GM23248 (cell line): ENCODE data around the gene EVC. TPM values are rescaled to one million over a fixed set of nuclear protein-coding genes. Genes with fewer than 3 reads are reported as not detected.

Source experiments
- DNase-seq: peaks from one replicate; pipeline ENCODE4 v3.0.0-alpha.2; 2015
- H2AFZ ChIP-seq: fragments of 200-600 bp; sonication (generic); 2 replicates; pipeline ENCODE4 v1.6.1; 2016; ENCODE audit warnings: antibody characterized with exemption
- H3F3A ChIP-seq: fragments of 200-600 bp; sonication (generic); 2 replicates; pipeline ENCODE4 v1.6.1; 2016; ENCODE audit warnings: mild to moderate bottlenecking, antibody characterized with exemption, mixed run types; ENCODE audit not compliant: insufficient read depth
- H3K27ac ChIP-seq: fragments of 200-600 bp; sonication (generic); 2 replicates; pipeline ENCODE4 v1.5.1; 2016; ENCODE audit warnings: mild to moderate bottlenecking
- H3K27me3 ChIP-seq: fragments of 200-600 bp; sonication (generic); replicated peaks from 2 replicates; pipeline ENCODE4 v1.6.1; 2016; ENCODE audit warnings: mild to moderate bottlenecking; ENCODE audit not compliant: insufficient read depth
- H3K36me3 ChIP-seq: fragments of 200-600 bp; sonication (generic); 2 replicates; pipeline ENCODE4 v1.6.1; 2016; ENCODE audit warnings: low read depth, mild to moderate bottlenecking
- H3K4me1 ChIP-seq: fragments of 200-600 bp; sonication (generic); 2 replicates; pipeline ENCODE4 v1.6.1; 2016; ENCODE audit warnings: mild to moderate bottlenecking; ENCODE audit not compliant: insufficient read depth
- H3K4me2 ChIP-seq: fragments of 200-600 bp; sonication (generic); one replicate; pipeline ENCODE4 v1.6.1; 2016; ENCODE audit warnings: mild to moderate bottlenecking; ENCODE audit not compliant: unreplicated experiment
- H3K4me3 ChIP-seq: fragments of 200-600 bp; sonication (generic); 2 replicates; pipeline ENCODE4 v1.5.1; 2016; ENCODE audit warnings: mild to moderate bottlenecking
- H3K79me2 ChIP-seq: fragments of 200-600 bp; sonication (generic); 2 replicates; pipeline ENCODE4 v1.6.1; 2016; ENCODE audit warnings: mild to moderate bottlenecking; ENCODE audit not compliant: insufficient read depth
- H3K9ac ChIP-seq: fragments of 200-600 bp; sonication (generic); 2 replicates; pipeline ENCODE4 v1.6.1; 2016; ENCODE audit warnings: mild to moderate bottlenecking
- H3K9me2 ChIP-seq: fragments of 200-600 bp; sonication (generic); 2 replicates; pipeline ENCODE4 v1.6.1; 2016; ENCODE audit warnings: mixed run types, mild to moderate bottlenecking, moderate library complexity; ENCODE audit not compliant: insufficient read depth
- H3K9me3 ChIP-seq: fragments of 200-600 bp; sonication (generic); one replicate; pipeline ENCODE4 v1.6.1; 2017; ENCODE audit warnings: low read depth
- H4K20me1 ChIP-seq: fragments of 200-600 bp; sonication (generic); 2 replicates; pipeline ENCODE4 v1.6.0; 2016; ENCODE audit not compliant: insufficient read depth
- EZH2 ChIP-seq: fragments of 200-600 bp; sonication (generic); IDR thresholded peaks from 2 replicates; pipeline ENCODE4 v1.6.1; 2018; ENCODE audit warnings: antibody characterized with exemption, mild to moderate bottlenecking; ENCODE audit not compliant: insufficient read depth, poor library complexity, severe bottlenecking
- EZH2phosphoT487 ChIP-seq: fragments of 200-600 bp; sonication (generic); IDR thresholded peaks from 2 replicates; pipeline ENCODE4 v1.6.1; 2018; ENCODE audit warnings: antibody characterized with exemption, moderate library complexity, mild to moderate bottlenecking, low read depth; ENCODE audit not compliant: insufficient read depth
- WGBS, 2 experiments: methylation state at CpG; one replicate each; pipeline ENCODE4 v1.1.6; 2015 to 2017; ENCODE audit warnings: low lambda C conversion rate in 2 of 2, low coverage in 1 of 2; ENCODE audit errors: missing lambda C conversion rate in 2 of 2; 5-methylcytosine and 5-hydroxymethylcytosine counted together
- in situ Hi-C: fragments of 300-500 bp; cut with MboI; formaldehyde crosslinking; loops from 2 replicates; pipeline ENCODE4 v1.15.0; 2020
- polyA plus RNA-seq: library from polyadenylated mRNA; unstranded; fragments of >200 nt; fragmentation: Nextera tagmentation; extraction: Ambion mirVana; gene quantifications from 2 replicates; pipeline ENCODE4 v1.2.1, GENCODE V29; 2016
- total RNA-seq: library from RNA; depleted of rRNA; stranded (reverse); fragments of >200 nt; shearing (Covaris generic); gene quantifications from 2 replicates; pipeline ENCODE4 v1.2.3, GENCODE V29; 2014

The EVC gene
- total and polyA plus RNA-seq, 2 experiments from 2014 or later: 4.0 to 56.2 TPM

DNA sequence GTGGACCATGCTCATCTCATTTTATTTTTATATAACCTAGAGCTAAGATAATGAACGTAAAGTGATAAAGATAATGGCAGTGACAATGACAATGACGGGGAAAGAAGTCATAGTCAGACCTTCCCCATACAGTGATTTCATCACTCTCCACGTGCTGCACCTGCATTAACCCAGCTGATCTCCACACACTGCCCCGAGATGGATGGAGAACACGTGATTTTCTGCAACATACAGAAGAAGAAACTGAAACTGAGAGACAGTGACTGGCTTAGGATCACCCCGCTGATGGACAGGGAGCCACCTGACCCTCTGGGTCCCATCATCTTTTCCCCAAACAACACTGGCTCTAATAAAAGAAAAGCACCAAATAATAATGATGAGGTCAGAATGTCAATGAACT lies 24.7 kb upstream of the EVC start:
- Histone ChIP-seq H3K4me1 (no peaks in the 10 kb centered on the region), H3K4me3 (no peak overlapping the region), H3K9me3 (no peaks in the 10 kb centered on the region), H2AFZ (no peak overlapping the region), H3K9ac (no peak overlapping the region), H4K20me1 (no peaks in the 10 kb centered on the region), H3K9me2 (no peaks in the 10 kb centered on the region), H3K27ac (no peak overlapping the region), H3K4me2 (no peak overlapping the region), H3K36me3 (peaks cover 28% of the 10 kb centered on the region), H3K27me3 (no peaks in the 10 kb centered on the region), H3F3A (no peaks in the 10 kb centered on the region), H3K79me2 (no peaks in the 10 kb centered on the region)
- 89 to 91% methylated on average over 6 of the region's 6 CpGs for WGBS, 2 experiments
- no peak for TF ChIP-seq EZH2phosphoT487
- no peak for TF ChIP-seq EZH2
- no peak for DNase-seq
- in situ Hi-C loops: no loop called here

- Histone ChIP-seq H3K4me3 (no peak overlapping the region), H3K36me3 (peaks cover 36% of the 10 kb centered on the region), H3K4me1 (no peaks in the 10 kb centered on the region), H3K79me2 (no peaks in the 10 kb centered on the region), H3K27me3 (no peaks in the 10 kb centered on the region), H3F3A (no peaks in the 10 kb centered on the region; the same call in 1 of the 2 replicates), H3K9me3 (no peaks in the 10 kb centered on the region), H3K27ac (no peak overlapping the region), H3K4me2 (no peak overlapping the region), H4K20me1 (no peaks in the 10 kb centered on the region), H2AFZ (no peak overlapping the region), H3K9ac (no peak overlapping the region), H3K9me2 (no peaks in the 10 kb centered on the region)
- 91 to 94% methylated on average over 8 of the region's 8 CpGs for WGBS, 2 experiments
- DNase-seq: no peak
- in situ Hi-C loops: no loop called here
- TF ChIP-seq EZH2phosphoT487 (no peak), EZH2 (no peak)
Observed at GRCh38 chr4:5689065-5689464, 21.9 kb upstream of the EVC start.

- Histone ChIP-seq H3K4me1 (no peaks in the 10 kb centered on the region), H4K20me1 (no peaks in the 10 kb centered on the region), H2AFZ (no peak overlapping the region), H3K36me3 (peaks cover 23% of the 10 kb centered on the region), H3K9me3 (no peaks in the 10 kb centered on the region), H3K27me3 (no peaks in the 10 kb centered on the region), H3K27ac (no peak overlapping the region), H3K4me2 (no peak overlapping the region), H3K4me3 (no peak overlapping the region), H3K79me2 (no peaks in the 10 kb centered on the region), H3K9ac (no peak overlapping the region), H3F3A (no peaks in the 10 kb centered on the region; the same call in 1 of the 2 replicates), H3K9me2 (no peaks in the 10 kb centered on the region)
- in situ Hi-C loops: no loop called here
- DNase-seq: no peak
- WGBS, 2 experiments: 81 to 90% methylated on average over 7 of the region's 7 CpGs
- TF ChIP-seq EZH2phosphoT487: no peak
- no peak for TF ChIP-seq EZH2
Observed at GRCh38 chr4:5691491-5692132, 19.4 kb upstream of the EVC start.

GRCh38 chr4:5693871-5694270 lies 17.1 kb upstream of the EVC start:
- peak; percentile 56 for DNase-seq
- H3K36me3 ChIP-seq: peaks cover 23% of the 10 kb centered on the region

More at GRCh38 chr4:5693871-5694270, 17.1 kb upstream of the EVC start:
- Histone ChIP-seq H3K9me3 (no peaks in the 10 kb centered on the region), H3F3A (no peaks in the 10 kb centered on the region; the same call in 1 of the 2 replicates), H4K20me1 (no peaks in the 10 kb centered on the region), H3K27me3 (no peaks in the 10 kb centered on the region), H3K9ac (no peak overlapping the region), H2AFZ (no peak overlapping the region), H3K27ac (no peak overlapping the region), H3K4me3 (no peak overlapping the region), H3K4me1 (no peaks in the 10 kb centered on the region), H3K4me2 (no peak overlapping the region), H3K9me2 (no peaks in the 10 kb centered on the region), H3K79me2 (no peaks in the 10 kb centered on the region)
- in situ Hi-C loops: no loop called here
- 65% methylated on average over 4 of the region's 4 CpGs for WGBS, 2 experiments
- TF ChIP-seq EZH2: no peak
- no peak for TF ChIP-seq EZH2phosphoT487
